ENCODE results near the gene SEZ6L2.
A peak's percentile ranks its signal among the peaks of the same experiment; 100 is the strongest.
"Not testable (repeated sequence)": the region's sequence is repeated elsewhere in the genome, so short reads cannot be mapped to it uniquely, and the experiment has no call there.

SEZ6L2 gene

DNA sequence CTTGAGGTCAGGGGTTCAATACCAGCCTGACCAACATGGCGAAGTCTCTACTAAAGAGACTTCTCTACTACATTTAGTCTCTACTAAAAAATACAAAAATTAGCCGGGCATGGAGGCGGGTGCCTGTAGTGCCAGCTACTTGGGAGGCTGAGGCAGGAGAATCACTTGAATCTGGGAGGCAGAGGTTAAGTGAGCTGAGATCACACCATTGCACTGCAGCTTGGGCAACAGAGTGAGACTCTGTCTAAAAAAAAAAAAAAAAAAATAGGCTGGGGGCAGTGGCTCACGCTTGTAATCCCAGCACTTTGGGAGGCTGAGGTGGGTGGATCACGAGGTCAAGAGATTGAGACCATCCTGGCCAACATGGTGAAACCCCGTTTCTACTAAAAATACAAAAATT, 10.5 kb upstream of the SEZ6L2 start:
- DNase-seq, result not testable (repeated sequence)

DNA sequence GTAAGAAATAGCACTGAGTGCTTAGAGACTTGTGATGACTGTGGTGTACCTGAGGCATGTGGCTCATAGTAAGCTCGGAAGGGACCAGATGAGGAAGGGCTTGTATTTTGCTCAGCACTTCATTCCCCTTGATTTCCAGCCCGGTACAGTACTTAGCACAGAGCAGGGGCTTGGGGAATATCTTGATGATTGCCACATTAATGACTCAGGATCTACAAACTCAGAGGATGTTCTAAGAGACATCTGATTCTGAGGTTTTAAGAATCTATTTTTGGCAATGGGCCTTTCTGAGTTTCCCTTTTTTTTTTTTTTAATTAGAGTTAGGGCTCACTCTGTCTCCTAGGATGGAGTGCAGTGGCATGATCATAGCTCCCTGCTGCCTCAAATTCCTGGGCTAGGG, 10.0 kb upstream of the SEZ6L2 start:
- no peak for DNase-seq

DNA sequence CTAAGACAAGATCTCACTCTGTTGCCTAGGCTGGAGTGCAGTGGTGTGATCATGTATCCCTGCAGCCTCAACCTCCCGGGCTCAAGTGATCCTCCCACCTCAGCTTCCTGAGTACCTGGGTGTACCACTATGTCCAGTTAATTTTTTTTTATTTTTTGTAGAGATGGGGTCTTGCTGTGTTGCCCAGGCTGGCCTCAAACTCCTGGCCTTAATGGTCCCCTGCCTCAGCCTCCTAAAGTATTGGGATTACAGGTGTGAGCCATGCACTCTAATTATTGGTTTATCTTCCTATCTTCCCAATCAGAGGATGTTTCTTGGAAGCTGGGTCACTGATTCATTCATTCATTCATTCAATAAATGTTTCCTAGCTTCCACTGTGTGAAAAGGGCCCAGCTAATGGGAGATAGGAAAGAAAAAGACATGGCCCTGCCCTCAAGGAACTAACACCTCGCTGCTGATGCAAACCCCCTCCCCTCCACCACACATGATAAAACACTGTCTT, 9.4 kb upstream of the SEZ6L2 start:
- no peak for DNase-seq

DNA sequence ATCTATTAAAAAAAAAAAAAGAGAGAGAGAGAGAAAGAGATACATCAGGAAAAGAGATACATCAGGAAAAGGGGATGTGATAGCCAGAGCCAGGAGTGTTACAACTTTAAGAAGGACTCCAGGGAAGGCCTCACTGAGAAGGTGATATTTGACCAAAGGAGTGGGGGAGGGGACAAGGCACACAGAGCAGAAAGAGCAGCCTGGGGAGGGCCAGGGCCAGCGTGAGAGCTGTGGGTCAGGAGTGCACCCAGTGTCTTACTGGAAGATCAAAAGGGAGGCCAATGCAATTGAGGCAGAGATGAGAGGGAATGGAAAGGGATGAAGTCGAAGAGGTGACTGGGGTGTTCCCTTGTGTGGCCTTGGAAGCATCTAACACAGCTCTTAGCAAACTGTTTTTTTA, 8.6 kb upstream of the SEZ6L2 start:
- DNase-seq, result no peak

DNA sequence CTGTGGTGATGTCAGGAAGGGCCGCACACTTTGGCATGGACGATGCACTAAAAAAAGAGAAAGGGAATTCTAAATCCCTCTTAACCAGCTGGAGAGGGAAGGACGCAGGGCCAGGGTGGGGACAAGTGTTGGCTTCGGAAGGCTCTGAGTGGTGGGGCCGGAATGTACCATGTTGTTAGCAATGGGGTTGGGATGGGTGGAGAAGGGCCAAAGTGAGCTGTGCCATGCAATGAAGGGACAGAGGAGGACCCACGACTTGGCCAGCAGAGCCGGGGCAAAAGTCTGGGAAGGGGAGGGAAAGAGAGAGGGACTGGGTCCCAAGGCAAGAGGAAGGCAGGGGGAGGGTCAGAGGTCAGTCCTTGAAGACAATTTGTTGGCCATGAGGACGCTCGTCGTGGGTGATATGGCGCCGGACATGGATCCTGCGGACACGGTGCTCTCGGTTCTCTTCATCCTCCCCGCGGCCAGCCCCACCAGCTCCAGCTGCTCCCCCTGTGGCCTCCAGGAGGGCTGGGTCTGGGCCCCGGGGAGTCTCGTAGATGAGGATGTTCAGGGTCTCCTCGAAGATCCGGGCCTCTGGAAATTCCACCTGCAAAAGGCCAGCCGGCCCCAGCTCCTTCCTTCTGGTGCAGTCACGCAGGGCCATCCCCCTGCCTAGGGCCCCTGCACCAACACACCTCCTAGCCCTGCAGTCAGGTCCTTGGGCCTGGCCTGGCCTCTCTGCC, 7.3 kb upstream of the SEZ6L2 start:
- DNase-seq, result no peak

DNA sequence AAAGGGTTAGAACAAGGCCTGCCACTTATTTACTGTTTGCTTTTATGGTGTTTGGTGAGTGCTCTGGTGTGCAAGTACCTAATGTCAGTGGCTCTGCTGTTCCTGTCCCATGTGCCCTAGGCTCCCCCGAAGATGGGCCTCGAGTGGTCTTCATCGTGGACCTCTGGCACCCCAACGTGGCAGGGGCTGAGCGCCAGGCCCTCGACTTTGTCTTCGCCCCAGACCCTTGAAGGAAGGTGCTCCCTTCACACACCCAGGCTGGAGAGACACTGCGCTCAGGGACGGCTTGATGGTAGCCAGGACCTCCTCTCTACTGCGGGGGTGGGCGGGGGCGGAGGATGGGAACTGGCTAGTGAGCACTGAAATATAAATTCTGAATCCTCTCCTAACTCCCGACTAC, 6.3 kb upstream of the SEZ6L2 start:
- DNase-seq, result no peak

- no peak for DNase-seq
Observed at GRCh38 chr16:29904947-29905346, 5.6 kb upstream of the SEZ6L2 start.

GRCh38 chr16:29903590-29903989, 4.2 kb upstream of the SEZ6L2 start:
- DNase-seq, result no peak

DNA sequence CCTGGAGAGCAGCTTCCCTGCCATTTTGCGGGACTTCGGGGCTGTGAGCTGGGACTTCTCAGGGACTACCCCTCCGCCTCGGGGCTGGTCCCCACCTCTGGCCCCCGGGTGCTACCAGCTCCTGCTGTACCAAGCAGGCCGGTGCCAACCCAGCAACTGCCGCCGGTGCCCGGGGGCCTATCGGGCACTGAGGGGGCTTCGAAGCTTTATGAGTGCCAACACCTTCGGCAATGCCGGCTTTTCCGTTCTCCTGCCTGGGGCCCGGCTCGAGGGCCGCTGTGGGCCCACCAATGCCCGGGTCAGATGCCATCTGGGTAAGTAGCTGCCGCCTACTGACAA, 2.2 kb upstream of the SEZ6L2 start:
- no peak for DNase-seq

- DNase-seq, result no peak
Observed at GRCh38 chr16:29900888-29901606, 1.7 kb upstream of the SEZ6L2 start.

- peak; percentile 46 for DNase-seq
Observed at GRCh38 chr16:29900102-29900887, 945 bp upstream of the SEZ6L2 start, which contains the start of gene ASPHD1. Gene ASPHD1, plus strand, starts transcription at chr16:29900488. Its CDS starts 484 bp downstream, at chr16:29900972.

DNA sequence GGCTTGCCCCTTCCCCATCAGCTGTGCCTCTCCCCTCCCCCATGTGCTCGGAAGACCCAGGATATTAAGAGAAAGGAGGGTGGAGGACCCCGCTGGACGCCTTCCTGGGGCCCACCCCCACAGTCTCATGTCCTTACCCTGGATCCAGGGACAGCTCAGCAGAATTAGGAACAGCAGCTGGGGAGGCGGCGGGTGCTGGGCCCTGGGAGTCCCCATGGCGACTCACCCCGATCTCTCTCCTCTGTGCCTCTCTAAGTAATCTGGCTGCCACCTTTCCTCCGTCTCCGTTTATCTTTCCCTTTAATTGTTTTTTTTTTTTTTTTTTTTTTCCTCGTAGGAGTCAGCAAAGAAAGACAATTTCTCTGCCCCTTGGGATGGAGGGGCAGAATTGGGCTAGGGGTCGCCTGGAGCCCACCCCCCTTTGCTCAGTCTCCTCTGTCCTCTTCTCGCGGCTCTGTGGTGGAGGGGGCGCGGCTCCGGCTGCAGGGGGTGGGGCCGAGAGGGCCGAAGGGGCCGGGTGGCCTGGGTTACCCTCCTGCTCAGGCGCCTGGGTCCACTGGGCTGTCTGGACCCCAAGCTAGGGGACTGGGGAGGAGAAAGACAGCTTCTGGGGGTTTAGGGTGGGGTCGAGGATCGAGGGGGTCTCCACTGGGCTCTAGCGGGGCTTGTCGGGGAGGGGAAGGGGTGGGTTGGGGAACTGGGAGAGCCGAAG, 390 bp downstream of the SEZ6L2 start:
- DNase-seq, result peak; percentile 33

- DNase-seq, result no peak
Observed at GRCh38 chr16:29898135-29898803, 1.1 kb downstream of the SEZ6L2 start.

DNA sequence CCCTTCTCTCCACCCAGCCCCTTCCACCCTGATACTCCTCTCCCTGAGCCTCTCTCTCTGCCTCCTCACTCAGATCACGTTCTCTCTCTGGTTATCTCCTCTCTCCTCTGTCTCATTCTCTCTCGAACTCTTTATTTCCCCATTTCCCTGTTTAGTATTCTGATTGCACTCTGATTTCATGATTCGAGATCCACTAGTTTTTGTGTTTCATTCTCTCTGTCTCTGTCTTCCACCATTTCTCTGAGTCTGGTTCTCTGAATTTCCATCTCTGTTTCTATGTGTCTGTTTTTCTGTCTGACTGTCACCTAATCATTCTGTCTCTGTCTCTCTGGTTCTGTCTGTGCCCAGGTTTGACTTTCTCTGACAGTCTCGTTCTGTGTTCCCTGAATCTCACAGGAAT, 2.0 kb downstream of the SEZ6L2 start:
- no peak for DNase-seq

GRCh38 chr16:29896841-29897240, 2.5 kb downstream of the SEZ6L2 start:
- DNase-seq, result no peak

GRCh38 chr16:29894352-29894751, 5.0 kb downstream of the SEZ6L2 start:
- DNase-seq, result no peak

- DNase-seq, result no peak
Observed at GRCh38 chr16:29893553-29893952, 5.8 kb downstream of the SEZ6L2 start.

GRCh38 chr16:29892458-29892813, 6.9 kb downstream of the SEZ6L2 start:
- DNase-seq, result no peak

GRCh38 chr16:29891525-29892457, 7.6 kb downstream of the SEZ6L2 start:
- no peak for DNase-seq

DNA sequence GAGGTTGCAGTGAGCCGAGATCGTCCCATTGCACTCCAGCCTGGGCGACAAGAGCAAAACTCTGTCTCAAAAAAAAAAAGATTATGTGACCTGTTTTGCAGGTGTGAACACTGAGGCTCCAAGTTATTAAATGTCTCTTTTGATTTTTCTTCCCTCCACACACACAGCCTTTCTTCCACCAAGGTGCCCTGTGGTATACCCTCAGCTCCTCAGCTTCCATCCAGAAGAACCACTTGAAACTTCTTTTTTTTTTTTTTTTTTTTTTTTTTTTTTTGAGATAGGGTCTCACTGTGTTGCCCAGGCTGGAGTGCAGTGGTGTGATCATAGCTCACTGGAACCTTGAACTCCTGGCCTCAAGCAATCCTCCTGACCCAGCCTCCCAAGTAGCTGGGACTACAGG, 10.0 kb downstream of the SEZ6L2 start:
- not testable (repeated sequence) for DNase-seq

DNA sequence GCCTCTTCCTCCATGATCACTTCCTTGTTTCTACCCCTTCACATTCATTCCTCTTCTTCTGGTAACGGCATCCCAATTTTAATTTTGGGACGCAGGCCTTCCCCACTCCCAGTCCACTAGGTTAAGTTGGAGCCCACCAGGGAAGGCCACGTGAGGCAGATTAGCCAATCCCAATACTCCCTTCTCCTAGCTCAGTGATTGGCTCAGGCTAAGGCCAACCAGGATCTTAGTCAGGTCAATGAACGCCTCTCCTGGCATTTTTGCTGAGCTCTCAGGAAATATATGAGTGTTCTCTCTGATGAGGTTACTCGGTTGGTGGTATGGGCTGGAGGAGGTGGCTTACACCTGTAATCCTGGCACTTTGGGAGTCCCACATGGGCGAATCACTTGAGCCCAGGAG, 15.4 kb downstream of the SEZ6L2 start:
- no peak for DNase-seq

Data from NCI-H1105 treated with DMSO at 0.1 percent for 48 hours (cell line).